WI38 (cell line): ENCODE measurements around the gene ATF2.

Source experiments
- H3K4me3 ChIP-seq: 2 replicates; pipeline ENCODE4 v1.5.1; 2011; ENCODE audit warnings: low read depth, mild to moderate bottlenecking, control low read depth, low read length
- CTCF ChIP-seq: IDR thresholded peaks from 2 replicates; pipeline ENCODE4 v1.5.1; 2012; ENCODE audit warnings: low read depth, mild to moderate bottlenecking, control low read depth, low read length

The ATF2 gene

DNA sequence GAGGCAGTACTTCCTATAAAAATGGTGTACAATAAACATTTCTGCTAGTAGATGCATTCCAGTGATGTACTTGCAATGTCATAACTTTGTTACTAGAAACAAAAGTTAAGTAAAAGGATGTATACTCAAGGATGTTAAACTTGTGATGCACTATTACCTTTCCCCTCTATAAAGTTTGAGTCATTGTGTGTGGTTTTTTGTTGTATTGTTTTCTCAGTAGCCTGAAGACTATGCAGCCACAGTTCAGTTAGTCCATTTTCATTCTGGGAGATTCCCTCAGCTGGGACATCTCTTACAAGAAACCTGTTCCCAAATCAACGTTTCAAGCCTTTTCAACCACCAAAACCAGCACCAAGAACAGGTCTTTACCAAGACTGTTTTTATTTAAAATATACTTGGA, 7.9 kb upstream of the ATF2 start:
- no peak overlapping the region for H3K4me3 ChIP-seq
- no peak for TF ChIP-seq CTCF

DNA sequence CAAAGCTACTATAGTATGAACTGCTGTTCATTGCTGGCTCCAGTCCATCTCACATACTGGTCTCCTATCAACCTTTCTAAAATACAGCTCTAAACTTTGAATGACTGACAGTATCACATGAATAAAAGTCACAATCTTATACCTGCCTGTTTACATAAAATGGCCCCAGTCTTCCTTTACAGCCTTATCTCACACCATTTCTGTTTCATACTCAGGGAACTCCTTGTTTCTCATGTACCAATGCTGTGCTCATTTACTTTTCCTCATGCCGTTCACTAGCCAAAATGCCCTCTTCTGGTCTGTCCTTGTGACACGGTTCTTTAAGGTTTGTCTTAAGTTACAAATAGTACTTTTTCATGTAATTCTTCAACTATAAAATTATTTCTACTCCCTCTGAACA, 7.3 kb upstream of the ATF2 start:
- H3K4me3 ChIP-seq = no peak overlapping the region
- no peak for TF ChIP-seq CTCF

- H3K4me3 ChIP-seq = no peak overlapping the region
- TF ChIP-seq CTCF = no peak
Observed at GRCh38 chr2:175170659-175171304, 2.8 kb upstream of the ATF2 start.

DNA sequence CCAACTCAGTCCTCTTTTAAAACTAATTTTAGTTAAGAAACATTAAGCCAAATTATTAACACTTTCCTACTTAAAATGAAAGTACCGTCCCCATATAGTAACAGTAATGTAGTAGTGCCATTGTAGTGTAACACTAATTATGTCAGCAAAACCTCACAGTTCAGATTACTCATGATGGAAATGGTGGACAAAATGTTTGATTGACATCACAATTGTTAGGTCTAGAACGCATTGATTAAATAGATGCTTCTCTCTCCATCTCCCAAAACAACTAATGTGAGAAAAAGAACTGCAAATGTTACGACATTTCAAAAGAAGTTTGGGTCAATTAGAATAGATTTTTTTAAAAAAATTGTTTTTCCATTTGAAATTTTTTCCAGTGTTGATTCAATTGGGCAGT, 1.2 kb upstream of the ATF2 start:
- TF ChIP-seq CTCF = no peak
- H3K4me3 ChIP-seq = no peak overlapping the region

DNA sequence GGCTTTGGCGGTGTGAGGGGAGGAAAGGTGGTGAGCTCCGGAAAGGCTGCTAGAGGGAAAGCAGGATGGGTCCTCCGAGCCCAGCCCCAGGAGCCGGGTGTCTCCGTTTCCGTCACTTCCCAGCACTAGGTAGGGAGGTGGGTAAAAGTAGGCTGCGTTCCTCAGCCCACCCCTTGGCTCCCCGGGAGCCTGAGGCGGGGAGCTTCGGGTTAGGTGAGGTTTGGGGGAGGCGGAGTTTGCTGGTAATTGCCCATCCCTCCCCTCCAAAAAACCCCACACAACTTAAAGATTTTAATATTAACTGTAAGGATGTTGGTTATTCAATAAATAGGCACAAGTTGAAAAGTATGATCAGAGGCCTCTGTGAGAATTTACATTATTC, 552 bp upstream of the ATF2 start:
- peak overlapping the region; percentile 84 for H3K4me3 ChIP-seq
- TF ChIP-seq CTCF = no peak

- TF ChIP-seq CTCF = no peak
- H3K4me3 ChIP-seq = peak overlapping the region; percentile 84
Observed at GRCh38 chr2:175167076-175167791, 769 bp downstream of the ATF2 start.

DNA sequence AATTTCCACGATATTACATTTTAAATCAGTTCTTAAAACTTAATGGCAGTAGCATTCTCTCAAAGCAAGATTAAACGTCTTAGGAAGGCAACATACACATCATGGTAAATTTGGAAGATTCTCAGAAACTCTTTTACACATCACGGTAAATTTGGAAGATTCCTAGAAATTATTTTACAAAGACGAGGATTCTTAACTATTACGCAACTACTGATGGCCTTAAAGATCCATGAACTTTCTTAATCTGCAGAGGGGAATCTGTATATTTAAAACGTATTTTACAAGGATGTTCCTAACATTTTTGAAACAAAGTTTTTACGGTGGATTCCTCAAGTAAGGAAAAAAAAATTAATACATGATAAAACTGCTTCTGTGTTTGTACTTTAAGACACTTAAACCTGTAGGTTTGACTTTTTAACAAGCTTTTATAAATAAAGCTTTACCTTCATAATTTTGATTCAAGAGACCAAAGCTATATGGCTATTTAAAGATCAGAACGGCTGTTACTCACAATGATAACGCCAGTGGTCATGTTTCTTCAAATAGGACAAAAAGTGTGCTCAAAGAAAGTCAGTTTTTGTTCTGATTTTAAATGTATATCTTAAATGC, 1.7 kb downstream of the ATF2 start:
- TF ChIP-seq CTCF = no peak
- peak overlapping the region; percentile 84 for H3K4me3 ChIP-seq
